PC-3 (cell line): Measurements from ENCODE around the gene PREB. TPM values are rescaled to one million over a fixed set of nuclear protein-coding genes. Genes with fewer than 3 reads are reported as not detected.

Experiments used
- ATAC-seq: fragments of 200-7000 bp; cut with Tn5 transposase; 2 replicates; pipeline ENCODE4 v1.9.1; 2020; ENCODE audit warnings: mild to moderate bottlenecking, moderate library complexity
- BruUV-seq: library from RNA; stranded (reverse); fragments of 400-500 nt; replicated peaks from 2 replicates; lab custom pipeline; 2021; lab: Mats Ljungman, UMichigan
- CTCF ChIA-PET: fragments of 300-600 bp; sonication (Branson Sonifier 250); formaldehyde crosslinking; loops from one replicate; lab custom pipeline; 2022; ENCODE audit warnings: antibody characterized with exemption; lab: Charles Lee
- POLR2A ChIA-PET: fragments of 300-600 bp; sonication (Branson Sonifier 250); formaldehyde crosslinking; loops from one replicate; lab custom pipeline; 2022; ENCODE audit warnings: antibody characterized with exemption; ENCODE audit not compliant: unreplicated experiment; lab: Charles Lee
- DNase-seq: peaks from one replicate; pipeline ENCODE4 v3.0.0-alpha.2; 2015
- H2AFZ ChIP-seq: fragments of 300-600 bp; sonication (generic); 2 replicates; pipeline ENCODE4 v1.6.0; 2016; ENCODE audit warnings: antibody characterized with exemption, low read length
- H3F3A ChIP-seq: fragments of 300-600 bp; sonication (generic); one replicate; pipeline ENCODE4 v1.6.0; 2017; ENCODE audit warnings: antibody characterized with exemption, low read length, control low read depth, mild to moderate bottlenecking; ENCODE audit not compliant: unreplicated experiment
- H3K27ac ChIP-seq: fragments of 300-600 bp; sonication (generic); 2 replicates; pipeline ENCODE4 v1.5.1; 2016; ENCODE audit warnings: mild to moderate bottlenecking, low read length
- H3K27me3 ChIP-seq: fragments of 300-600 bp; sonication (generic); 2 replicates; pipeline ENCODE4 v1.6.1; 2016; ENCODE audit warnings: low read length, mixed read lengths
- H3K36me3 ChIP-seq: fragments of 300-600 bp; sonication (generic); 2 replicates; pipeline ENCODE4 v1.6.1; 2016; ENCODE audit warnings: low read depth, mixed run types, low read length, mixed read lengths
- H3K4me1 ChIP-seq: fragments of 300-600 bp; sonication (generic); 2 replicates; pipeline ENCODE4 v1.5.1; 2016; ENCODE audit warnings: low read length; ENCODE audit not compliant: insufficient read depth
- H3K4me2 ChIP-seq: fragments of 300-600 bp; sonication (generic); 2 replicates; pipeline ENCODE4 v1.6.0; 2016; ENCODE audit warnings: low read length
- H3K4me3 ChIP-seq: fragments of 300-600 bp; sonication (generic); 2 replicates; pipeline ENCODE4 v1.5.1; 2016; ENCODE audit warnings: mild to moderate bottlenecking, low read length, mixed read lengths
- H3K79me2 ChIP-seq: fragments of 300-600 bp; sonication (generic); 2 replicates; pipeline ENCODE4 v1.6.1; 2017; ENCODE audit warnings: low read length, mixed read lengths
- H3K9ac ChIP-seq: fragments of 300-600 bp; sonication (generic); 2 replicates; pipeline ENCODE4 v1.6.0; 2016; ENCODE audit warnings: mild to moderate bottlenecking, low read length
- H3K9me2 ChIP-seq: fragments of 300-600 bp; sonication (generic); replicated peaks from 2 replicates; pipeline ENCODE4 v1.6.1; 2016; ENCODE audit warnings: mixed run types, low read length, mixed read lengths
- H3K9me3 ChIP-seq: fragments of 300-600 bp; sonication (generic); 2 replicates; pipeline ENCODE4 v1.6.1; 2016; ENCODE audit warnings: low read length, mixed read lengths
- H4K20me1 ChIP-seq: fragments of 300-600 bp; sonication (generic); 2 replicates; pipeline ENCODE4 v1.6.1; 2016; ENCODE audit warnings: low read length, mixed read lengths
- EZH2 ChIP-seq: fragments of 300-600 bp; sonication (generic); IDR thresholded peaks from one replicate; pipeline ENCODE4 v1.6.1; 2017; ENCODE audit warnings: antibody characterized with exemption, mild to moderate bottlenecking, low read length; ENCODE audit not compliant: unreplicated experiment
- EZH2phosphoT487 ChIP-seq: fragments of 300-600 bp; sonication (generic); IDR thresholded peaks from 2 replicates; pipeline ENCODE4 v1.6.1; 2018; ENCODE audit warnings: mild to moderate bottlenecking, antibody characterized with exemption, low read length, borderline replicate concordance
- intact Hi-C: fragments of 100-400 bp; cut with micrococcal nuclease; formaldehyde crosslinking; loops from 2 replicates; pipeline ENCODE4 v1.9.0; 2023
- total RNA-seq: library from RNA; depleted of rRNA; stranded (reverse); fragments of >200 nt; gene quantifications from 2 replicates; pipeline ENCODE4 v1.2.3, GENCODE V29; 2014; rRNA removed
- TF ChIP-seq, protein P1 (sequence below): fragments of 300-600 bp; sonication (generic); conservative IDR thresholded peaks from 2 replicates; pipeline ENCODE4 v1.5.1; 2017; ENCODE audit warnings: antibody characterized with exemption, low read depth, mild to moderate bottlenecking, low read length

Gene PREB
- total RNA-seq, 1 experiment from 2014 or later: 85.6 TPM

- H3K79me2 ChIP-seq: no peaks in the 10 kb centered on the region
- ChIA-PET CTCF (no interaction called here), POLR2A (no interaction called here)
- no peak overlapping the region for H3K27ac ChIP-seq
- H3F3A ChIP-seq: no peaks in the 10 kb centered on the region
- no peak overlapping the region for H3K4me2 ChIP-seq
- no TSS peak for BruUV-seq
- TF ChIP-seq, protein P1, sequence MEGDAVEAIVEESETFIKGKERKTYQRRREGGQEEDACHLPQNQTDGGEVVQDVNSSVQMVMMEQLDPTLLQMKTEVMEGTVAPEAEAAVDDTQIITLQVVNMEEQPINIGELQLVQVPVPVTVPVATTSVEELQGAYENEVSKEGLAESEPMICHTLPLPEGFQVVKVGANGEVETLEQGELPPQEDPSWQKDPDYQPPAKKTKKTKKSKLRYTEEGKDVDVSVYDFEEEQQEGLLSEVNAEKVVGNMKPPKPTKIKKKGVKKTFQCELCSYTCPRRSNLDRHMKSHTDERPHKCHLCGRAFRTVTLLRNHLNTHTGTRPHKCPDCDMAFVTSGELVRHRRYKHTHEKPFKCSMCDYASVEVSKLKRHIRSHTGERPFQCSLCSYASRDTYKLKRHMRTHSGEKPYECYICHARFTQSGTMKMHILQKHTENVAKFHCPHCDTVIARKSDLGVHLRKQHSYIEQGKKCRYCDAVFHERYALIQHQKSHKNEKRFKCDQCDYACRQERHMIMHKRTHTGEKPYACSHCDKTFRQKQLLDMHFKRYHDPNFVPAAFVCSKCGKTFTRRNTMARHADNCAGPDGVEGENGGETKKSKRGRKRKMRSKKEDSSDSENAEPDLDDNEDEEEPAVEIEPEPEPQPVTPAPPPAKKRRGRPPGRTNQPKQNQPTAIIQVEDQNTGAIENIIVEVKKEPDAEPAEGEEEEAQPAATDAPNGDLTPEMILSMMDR: no peak
- no peak for TF ChIP-seq EZH2
- TF ChIP-seq EZH2phosphoT487: no peak
- no peaks in the 10 kb centered on the region for H4K20me1 ChIP-seq
- H3K4me1 ChIP-seq: peaks cover 13% of the 10 kb centered on the region; the same call in 1 of the 2 replicates
- DNase-seq (no peak), ATAC-seq (no peak)
- no peaks in the 10 kb centered on the region for H3K9me3 ChIP-seq
- no peak overlapping the region for H2AFZ ChIP-seq
- H3K27me3 ChIP-seq: no peaks in the 10 kb centered on the region
- no peak overlapping the region for H3K4me3 ChIP-seq
- intact Hi-C loops: no loop called here
- no peaks in the 10 kb centered on the region for H3K36me3 ChIP-seq
- H3K9me2 ChIP-seq: no peaks in the 10 kb centered on the region
- H3K9ac ChIP-seq: no peak overlapping the region
These were observed 52.3 kb downstream of the PREB start for GRCh38 chr2:27081984-27082772.

Other genes starting within 250 kb of the PREB start
- 11.9 and 15.6 TPM in 2 replicates for gene MAPRE3, start 164.0 kb downstream of the PREB start, total RNA-seq
- gene TMEM214, start 101.7 kb downstream of the PREB start, total RNA-seq: 43.0 and 56.1 TPM in 2 replicates
- 14.1 and 19.2 TPM in 2 replicates for gene AGBL5, start 83.0 kb downstream of the PREB start, total RNA-seq
- 244 and 258 TPM in 2 replicates for gene OST4, start 63.0 kb downstream of the PREB start, total RNA-seq
- 0.69 and 0.75 TPM in 2 replicates for gene EMILIN1, start 56.0 kb downstream of the PREB start, total RNA-seq
- gene KHK, start 47.9 kb downstream of the PREB start, total RNA-seq: 10.6 and 11.0 TPM in 2 replicates
- 18.7 and 22.6 TPM in 2 replicates for gene CGREF1, start 15.5 kb downstream of the PREB start, total RNA-seq
- gene ABHD1, start 10.8 kb downstream of the PREB start, total RNA-seq: 0.36 TPM in 1 of 2 replicates, not detected in the other
- not detected in 2 replicates for gene PRR30, start 4.8 kb upstream of the PREB start, total RNA-seq
- gene TCF23, start 14.4 kb upstream of the PREB start, total RNA-seq: not detected in 2 replicates
- gene ATRAID, start 77.4 kb upstream of the PREB start, total RNA-seq: 111 and 130 TPM in 2 replicates
- 46.0 and 48.1 TPM in 2 replicates for gene SLC5A6, start 77.6 kb upstream of the PREB start, total RNA-seq
- 85.9 and 121 TPM in 2 replicates for gene CAD, start 82.7 kb upstream of the PREB start, total RNA-seq
- 0.36 TPM in 1 of 2 replicates, not detected in the other for gene SLC30A3, start 128.4 kb upstream of the PREB start, total RNA-seq
- not detected in 2 replicates for gene DNAJC5G, start 140.8 kb upstream of the PREB start, total RNA-seq
- gene TRIM54, start 147.8 kb upstream of the PREB start, total RNA-seq: 0.51 and 1.6 TPM in 2 replicates
- 0.52 and 3.6 TPM in 2 replicates for gene UCN, start 173.8 kb upstream of the PREB start, total RNA-seq
- gene MPV17, start 188.5 kb upstream of the PREB start, total RNA-seq: 41.8 and 59.2 TPM in 2 replicates
- 82.2 and 98.1 TPM in 2 replicates for gene GTF3C2, start 222.1 kb upstream of the PREB start, total RNA-seq
- 35.8 and 43.9 TPM in 2 replicates for gene EIF2B4, start 235.7 kb upstream of the PREB start, total RNA-seq
- 99.6 and 110 TPM in 2 replicates for gene SNX17, start 236.0 kb upstream of the PREB start, total RNA-seq
- gene ZNF513, start 246.1 kb upstream of the PREB start, total RNA-seq: 7.4 and 9.7 TPM in 2 replicates